Panc1 (cell line): ENCODE data around the gene ARID4B.

Source experiments
- CTCF ChIP-seq: fragments of 450-650 bp; IDR thresholded peaks from 2 replicates; pipeline ENCODE4 v1.5.1; 2017; ENCODE audit warnings: mild to moderate bottlenecking
- POLR2AphosphoS5 ChIP-seq: IDR thresholded peaks from 2 replicates; pipeline ENCODE4 v1.6.1; 2012; ENCODE audit warnings: mild to moderate bottlenecking, low read depth, low read length, moderate library complexity
- REST ChIP-seq, 2 experiments: IDR thresholded peaks; 2 replicates each; pipeline ENCODE4 v1.6.1; 2011 to 2012; ENCODE audit warnings: low read depth in 2 of 2, control low read depth in 1 of 2, low read length in 1 of 2, mild to moderate bottlenecking in 1 of 2, moderate library complexity in 1 of 2; ENCODE audit not compliant: insufficient read depth in 1 of 2

GRCh38 chr1:235246022-235246948, 81.7 kb downstream of the ARID4B start:
- TF ChIP-seq CTCF = no peak
- no peak for TF ChIP-seq POLR2AphosphoS5
- TF ChIP-seq REST (IDR thresholded peaks at IDR 0.05; ENCODE audit: insufficient read depth in 1 of 2, low read depth in 2 of 2, low read length in 1 of 2) = no peak
